CD4-positive, alpha-beta T cell treated with Interleukin-4 for 4 hours (primary cell): ENCODE measurements around the gene DPYD.
A peak's percentile ranks its signal among the peaks of the same experiment; 100 is the strongest.

Experiments
- DNase-seq: peaks from one replicate; pipeline ENCODE4 v3.0.0-alpha.2; 2020

DPYD gene

DNA sequence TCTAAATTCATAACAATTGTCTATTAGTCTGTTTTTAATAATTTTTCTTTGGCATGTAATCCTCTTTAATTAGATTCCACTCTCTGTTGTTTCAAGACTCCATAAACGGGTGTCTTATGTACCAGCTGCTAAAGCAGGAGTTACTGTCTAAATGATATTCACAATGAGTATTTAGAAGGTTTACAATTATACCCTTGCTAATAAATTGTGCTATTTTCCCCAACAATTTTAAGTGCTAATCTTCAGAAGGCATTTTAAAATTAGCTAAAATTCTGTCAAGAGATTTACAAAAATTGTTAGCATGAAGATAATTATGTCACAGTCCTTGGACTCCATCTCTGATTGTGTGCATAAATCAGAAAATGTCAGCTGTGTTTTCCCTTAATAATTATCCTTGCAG, 83.7 kb downstream of the DPYD start:
- DNase-seq = no peak

DNA sequence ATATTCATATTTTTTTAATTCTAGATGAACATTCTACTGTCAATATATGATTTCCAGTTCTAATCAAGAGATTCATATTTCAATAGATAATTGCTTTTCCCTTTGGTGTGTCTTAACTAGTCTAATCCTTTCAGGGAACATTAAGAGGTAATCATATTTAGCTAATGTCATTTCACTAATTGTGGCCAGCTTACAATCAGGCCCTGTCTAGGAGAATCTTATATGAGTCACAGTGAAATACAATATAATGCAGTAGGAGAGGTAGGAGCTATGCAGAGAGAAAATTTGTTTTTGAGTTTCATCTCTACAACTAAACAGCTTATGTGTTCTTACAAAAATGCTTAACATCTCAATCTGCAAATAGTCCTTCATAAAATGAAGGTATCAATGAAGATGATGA, 85.9 kb downstream of the DPYD start:
- no peak for DNase-seq

- DNase-seq = no peak
Measured at GRCh38 chr1:97833881-97834280, 87.0 kb downstream of the DPYD start.

- DNase-seq = no peak
Measured at GRCh38 chr1:97832481-97832880, 88.4 kb downstream of the DPYD start.

DNA sequence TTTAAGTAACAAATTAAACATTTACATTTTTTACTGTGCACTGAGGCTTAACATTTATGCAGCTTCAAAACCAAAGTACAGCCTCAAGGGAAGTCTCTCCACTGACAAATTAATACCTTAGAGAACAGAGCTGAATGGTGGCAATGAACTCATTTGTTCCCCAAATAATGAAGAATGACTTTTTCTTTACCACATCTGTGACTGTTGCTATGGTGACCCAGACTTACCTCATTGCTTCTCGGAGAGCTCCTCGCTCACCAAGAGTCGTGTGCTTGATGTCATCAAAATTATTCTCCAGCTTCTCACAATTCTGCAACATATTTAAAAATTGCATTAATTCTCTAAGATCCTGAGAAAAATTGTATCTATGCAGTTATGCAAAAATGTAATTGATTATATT, 92.9 kb downstream of the DPYD start:
- DNase-seq = no peak

- DNase-seq = no peak
Measured at GRCh38 chr1:97826820-97827219, 94.0 kb downstream of the DPYD start.

GRCh38 chr1:97824624-97825023, 96.2 kb downstream of the DPYD start:
- DNase-seq = no peak

GRCh38 chr1:97824200-97824599, 96.6 kb downstream of the DPYD start:
- no peak for DNase-seq

- peak; percentile 20 for DNase-seq
Measured at GRCh38 chr1:97820470-97821188, 100.2 kb downstream of the DPYD start.

GRCh38 chr1:97816927-97817326, 103.9 kb downstream of the DPYD start:
- DNase-seq = no peak

DNA sequence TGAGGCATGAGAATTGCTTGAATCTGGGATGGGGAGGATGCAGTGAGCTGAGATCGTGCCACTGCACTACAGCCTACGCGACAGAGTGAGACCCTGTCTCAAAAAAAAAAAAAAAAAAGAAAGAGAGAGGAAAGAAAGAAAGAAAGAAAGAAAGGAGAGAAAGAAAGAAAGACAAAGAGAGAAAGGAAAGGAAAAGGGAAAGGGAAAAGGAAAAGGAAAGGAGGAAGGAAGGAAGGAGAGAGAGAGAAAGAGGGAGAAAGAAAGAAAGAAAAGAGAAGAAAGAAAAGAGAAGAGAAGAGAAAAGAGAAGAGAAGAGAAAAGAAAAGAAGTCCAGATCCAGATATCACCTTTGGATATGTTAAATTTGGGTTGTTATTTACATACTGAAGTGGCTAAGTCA, 106.0 kb downstream of the DPYD start:
- no peak for DNase-seq

DNA sequence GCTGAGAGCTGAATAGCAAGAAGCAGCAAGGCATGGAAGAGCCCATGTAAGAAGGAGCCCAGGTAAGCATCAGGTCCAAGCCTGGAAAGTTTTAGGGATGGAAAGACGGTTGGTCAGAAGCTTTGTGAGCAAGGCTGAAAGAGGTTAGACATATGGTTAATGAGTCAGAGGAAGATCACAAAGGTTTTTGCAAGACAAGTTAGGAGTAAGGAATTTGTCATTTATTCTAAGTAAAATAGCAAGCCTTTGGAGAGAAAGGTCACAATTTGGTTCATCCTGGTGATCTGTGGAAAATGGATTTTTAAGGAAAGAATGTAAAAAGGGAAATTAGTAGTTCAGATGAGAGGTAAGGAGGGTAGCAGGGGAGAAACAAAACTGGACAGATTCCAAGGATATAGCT, 106.7 kb downstream of the DPYD start:
- no peak for DNase-seq

DNA sequence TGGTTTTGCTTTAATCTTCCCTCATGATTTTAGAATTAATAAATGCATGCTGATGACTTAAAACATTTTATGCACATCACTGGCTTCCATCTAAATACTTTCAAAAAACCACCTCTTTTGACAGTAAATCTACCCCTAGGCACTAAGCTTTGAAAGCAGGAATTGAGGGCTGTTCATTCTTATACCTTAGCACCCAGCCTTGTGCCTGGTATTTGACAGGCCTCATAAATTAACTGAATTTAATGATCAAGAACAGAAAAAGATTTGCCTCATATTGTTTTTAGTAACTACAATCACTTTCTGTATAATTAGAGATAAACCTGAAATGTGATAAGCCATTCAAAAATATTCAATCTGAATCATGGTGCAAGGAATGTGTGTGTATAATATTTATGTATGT, 108.8 kb downstream of the DPYD start:
- DNase-seq = no peak

- no peak for DNase-seq
Measured at GRCh38 chr1:97806996-97807520, 113.8 kb downstream of the DPYD start.

DNA sequence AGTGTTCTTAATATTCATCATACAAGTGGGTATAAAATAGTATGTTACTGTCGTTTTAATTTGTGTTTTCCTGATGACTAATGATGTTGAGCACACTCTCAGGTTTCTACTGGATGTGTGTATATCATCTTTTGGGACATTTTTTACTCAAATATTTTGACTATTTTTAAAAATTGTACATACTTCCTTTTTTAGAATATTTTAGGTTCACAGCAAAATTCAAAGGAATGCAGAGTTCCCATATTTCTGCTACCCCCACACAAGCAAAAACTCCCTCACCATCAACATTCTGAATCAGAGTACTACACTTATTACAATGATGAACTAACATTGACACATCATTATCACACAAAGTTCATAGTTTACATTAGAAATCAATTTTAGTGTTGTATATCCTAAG, 114.5 kb downstream of the DPYD start:
- no peak for DNase-seq

- DNase-seq = no peak
Measured at GRCh38 chr1:97805093-97805492, 115.7 kb downstream of the DPYD start.

GRCh38 chr1:97803026-97803425, 117.8 kb downstream of the DPYD start:
- DNase-seq = no peak

GRCh38 chr1:97802011-97802410, 118.8 kb downstream of the DPYD start:
- no peak for DNase-seq

DNA sequence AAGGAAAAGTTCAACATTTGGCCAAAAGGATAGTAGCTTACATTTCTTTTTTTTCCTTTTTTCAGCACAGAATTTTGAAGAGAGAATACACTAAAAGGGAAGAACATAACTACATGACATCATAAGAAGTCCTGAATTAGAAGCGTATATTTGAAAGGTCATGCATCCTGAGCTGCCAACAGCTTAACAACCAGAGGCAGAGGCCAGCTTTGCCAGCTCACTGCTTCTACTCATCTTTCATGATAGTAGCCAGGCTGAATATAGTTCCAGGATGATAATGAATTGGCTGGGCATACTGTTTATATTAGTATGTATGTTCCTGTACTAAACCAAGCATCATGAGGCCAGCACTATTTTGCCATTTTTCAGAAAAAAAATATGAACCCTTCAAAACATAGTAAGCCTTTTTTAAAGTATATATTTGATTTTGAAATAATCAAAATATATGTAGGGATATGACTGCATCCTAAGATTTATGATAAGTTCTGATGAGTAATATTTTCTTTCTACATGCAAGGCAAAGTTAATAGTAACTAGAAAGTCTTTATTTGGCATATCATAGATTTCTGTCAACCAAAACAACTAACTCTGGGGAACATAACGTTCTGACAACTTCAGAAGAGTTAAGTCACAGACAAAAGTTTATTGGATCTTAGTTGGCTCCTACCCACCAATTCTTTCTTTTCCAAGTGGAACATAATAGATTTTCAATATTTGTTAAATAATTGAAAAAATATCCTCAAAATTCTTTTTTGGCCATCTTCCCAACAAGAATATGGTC, 123.2 kb downstream of the DPYD start:
- DNase-seq = no peak

DNA sequence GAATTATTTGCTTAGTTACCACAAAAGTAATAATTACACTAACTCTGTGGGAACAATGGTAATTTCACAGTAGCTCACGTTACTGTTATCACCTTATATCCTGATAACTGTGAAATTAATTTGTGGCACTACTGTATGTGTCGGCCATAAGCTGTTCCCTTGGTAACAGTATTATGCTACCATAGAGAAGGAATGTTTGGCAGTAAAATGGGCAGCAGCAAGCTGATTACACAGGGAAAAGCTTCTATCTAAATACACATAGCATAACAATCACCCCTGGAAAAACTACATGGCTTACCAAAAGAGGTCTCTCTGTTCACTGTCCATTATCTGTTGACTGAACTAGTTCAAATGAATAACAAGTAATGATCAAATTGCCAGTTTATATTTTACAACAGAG, 124.1 kb downstream of the DPYD start:
- no peak for DNase-seq

- DNase-seq = no peak
Measured at GRCh38 chr1:97792655-97793054, 128.2 kb downstream of the DPYD start.

GRCh38 chr1:97791251-97791650, 129.6 kb downstream of the DPYD start:
- peak; percentile 6 for DNase-seq

- DNase-seq = no peak
Measured at GRCh38 chr1:97787231-97787630, 133.6 kb downstream of the DPYD start.

DNA sequence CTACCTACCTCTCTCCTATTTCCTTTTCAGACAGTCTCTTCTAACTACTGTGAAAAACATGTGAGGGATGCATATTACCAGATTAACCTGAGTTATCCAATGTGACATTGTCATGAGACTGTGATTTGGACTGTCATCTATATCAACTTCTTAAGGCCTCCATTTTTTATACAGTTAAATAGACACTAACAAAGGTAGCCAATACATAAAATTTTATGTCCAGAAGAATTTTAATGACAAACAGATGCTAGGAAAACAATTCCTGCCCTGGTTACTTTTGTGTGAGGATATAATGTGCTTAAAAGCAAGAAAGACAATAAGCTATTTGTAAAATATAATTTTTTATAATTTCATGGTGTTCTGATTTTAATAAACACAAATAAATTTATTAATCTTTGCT, 136.2 kb downstream of the DPYD start:
- DNase-seq = no peak
